Activated CD8-positive, alpha-beta T cell treated with anti-CD3 and anti-CD28 coated beads for 36 hours (primary cell): ENCODE results near the gene HNRNPU. TPM values are rescaled to one million over a fixed set of nuclear protein-coding genes. Genes with fewer than 3 reads are reported as not detected.

Experiments used
- ATAC-seq: fragments of 200-7000 bp; cut with Tn5 transposase; one replicate; pipeline ENCODE4 v1.10.0; 2021; ENCODE audit warnings: mild to moderate bottlenecking, moderate library complexity
- CTCF ChIA-PET: fragments of 350-600 bp; sonication (Branson Sonifier 250); formaldehyde crosslinking; loops from one replicate; lab custom pipeline; 2021; ENCODE audit warnings: antibody characterized with exemption; lab: Charles Lee
- POLR2A ChIA-PET: fragments of 350-600 bp; sonication (Branson Sonifier 250); formaldehyde crosslinking; loops from one replicate; lab custom pipeline; 2021; ENCODE audit warnings: antibody characterized with exemption; lab: Charles Lee
- DNase-seq: peaks from one replicate; pipeline ENCODE4 v3.0.0-alpha.2; 2020
- H3K27ac Mint-ChIP-seq: one replicate; pipeline ENCODE4 v1.8.0; 2021; ENCODE audit warnings: mild to moderate bottlenecking, mixed read lengths
- H3K27me3 Mint-ChIP-seq: one replicate; pipeline ENCODE4 v1.8.0; 2021; ENCODE audit warnings: mixed read lengths
- H3K36me3 Mint-ChIP-seq: one replicate; pipeline ENCODE4 v1.8.0; 2021; ENCODE audit warnings: low read depth, mixed read lengths
- H3K4me1 Mint-ChIP-seq: one replicate; pipeline ENCODE4 v1.8.0; 2021; ENCODE audit warnings: low read depth, mixed read lengths
- H3K4me3 Mint-ChIP-seq: one replicate; pipeline ENCODE4 v1.8.0; 2021; ENCODE audit warnings: mild to moderate bottlenecking, moderate library complexity, mixed read lengths
- H3K9me3 Mint-ChIP-seq: one replicate; pipeline ENCODE4 v1.8.0; 2021; ENCODE audit warnings: mixed read lengths
- intact Hi-C: fragments of 100-400 bp; cut with micrococcal nuclease; formaldehyde crosslinking; loops from one replicate; pipeline ENCODE4 v1.10.0; 2022
- total RNA-seq, 2 experiments: library from RNA; stranded (reverse); gene quantifications; one replicate each; pipeline ENCODE4 v1.2.3, GENCODE V29; 2021
- TF ChIP-seq, protein P1 (sequence below): fragments of 200-600 bp; IDR thresholded peaks from one replicate; pipeline ENCODE4 v1.8.0; 2022; ENCODE audit warnings: antibody characterized with exemption, mild to moderate bottlenecking

The HNRNPU gene
- total RNA-seq, 2 experiments from 2014 or later: 469 to 474 TPM

DNA sequence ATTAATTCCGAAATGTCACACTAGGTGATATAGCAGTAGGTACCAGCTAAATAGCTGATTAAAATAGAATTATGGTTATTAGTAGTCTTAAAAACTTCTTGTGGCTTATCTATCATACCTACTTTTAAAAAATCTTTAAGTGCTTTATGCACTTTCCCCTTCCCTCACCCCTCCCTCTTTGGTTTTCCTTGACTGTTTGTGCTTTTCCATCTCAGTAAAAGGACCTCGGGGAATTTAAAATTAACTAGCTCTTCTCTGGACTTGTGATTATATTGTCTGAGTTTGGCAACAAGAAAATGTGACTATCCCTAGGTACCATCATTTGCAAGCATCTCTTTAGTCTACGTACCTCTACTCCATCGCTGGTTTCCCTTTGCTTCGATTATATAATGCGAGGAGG is 17.7 kb downstream of the HNRNPU start:
- intact Hi-C loops: no loop called here
- ATAC-seq (no peak), DNase-seq (no peak)
- H3K36me3 Mint-ChIP-seq: peaks cover 83% of the 10 kb centered on the region
- H3K4me3 Mint-ChIP-seq: no peak overlapping the region
- TF ChIP-seq, protein P1, sequence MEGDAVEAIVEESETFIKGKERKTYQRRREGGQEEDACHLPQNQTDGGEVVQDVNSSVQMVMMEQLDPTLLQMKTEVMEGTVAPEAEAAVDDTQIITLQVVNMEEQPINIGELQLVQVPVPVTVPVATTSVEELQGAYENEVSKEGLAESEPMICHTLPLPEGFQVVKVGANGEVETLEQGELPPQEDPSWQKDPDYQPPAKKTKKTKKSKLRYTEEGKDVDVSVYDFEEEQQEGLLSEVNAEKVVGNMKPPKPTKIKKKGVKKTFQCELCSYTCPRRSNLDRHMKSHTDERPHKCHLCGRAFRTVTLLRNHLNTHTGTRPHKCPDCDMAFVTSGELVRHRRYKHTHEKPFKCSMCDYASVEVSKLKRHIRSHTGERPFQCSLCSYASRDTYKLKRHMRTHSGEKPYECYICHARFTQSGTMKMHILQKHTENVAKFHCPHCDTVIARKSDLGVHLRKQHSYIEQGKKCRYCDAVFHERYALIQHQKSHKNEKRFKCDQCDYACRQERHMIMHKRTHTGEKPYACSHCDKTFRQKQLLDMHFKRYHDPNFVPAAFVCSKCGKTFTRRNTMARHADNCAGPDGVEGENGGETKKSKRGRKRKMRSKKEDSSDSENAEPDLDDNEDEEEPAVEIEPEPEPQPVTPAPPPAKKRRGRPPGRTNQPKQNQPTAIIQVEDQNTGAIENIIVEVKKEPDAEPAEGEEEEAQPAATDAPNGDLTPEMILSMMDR: no peak
- no peaks in the 10 kb centered on the region for H3K27me3 Mint-ChIP-seq
- POLR2A ChIA-PET: interaction anchor here (16.7 to 20.0 kb wide), 2 partner anchors 6 to 9 kb away, joined by 554 read pairs; partner anchors contain the start of genes COX20 and HNRNPU
- no peaks in the 10 kb centered on the region for H3K9me3 Mint-ChIP-seq
- CTCF ChIA-PET: interaction anchor here (0.8 to 2.5 kb wide), 4 partner anchors 10 to 196 kb away, joined by 3 to 12 read pairs (median 5); partner anchors contain the start of gene COX20
- H3K4me1 Mint-ChIP-seq: peaks cover 71% of the 10 kb centered on the region
- H3K27ac Mint-ChIP-seq: peak overlapping the region; percentile 6

DNA sequence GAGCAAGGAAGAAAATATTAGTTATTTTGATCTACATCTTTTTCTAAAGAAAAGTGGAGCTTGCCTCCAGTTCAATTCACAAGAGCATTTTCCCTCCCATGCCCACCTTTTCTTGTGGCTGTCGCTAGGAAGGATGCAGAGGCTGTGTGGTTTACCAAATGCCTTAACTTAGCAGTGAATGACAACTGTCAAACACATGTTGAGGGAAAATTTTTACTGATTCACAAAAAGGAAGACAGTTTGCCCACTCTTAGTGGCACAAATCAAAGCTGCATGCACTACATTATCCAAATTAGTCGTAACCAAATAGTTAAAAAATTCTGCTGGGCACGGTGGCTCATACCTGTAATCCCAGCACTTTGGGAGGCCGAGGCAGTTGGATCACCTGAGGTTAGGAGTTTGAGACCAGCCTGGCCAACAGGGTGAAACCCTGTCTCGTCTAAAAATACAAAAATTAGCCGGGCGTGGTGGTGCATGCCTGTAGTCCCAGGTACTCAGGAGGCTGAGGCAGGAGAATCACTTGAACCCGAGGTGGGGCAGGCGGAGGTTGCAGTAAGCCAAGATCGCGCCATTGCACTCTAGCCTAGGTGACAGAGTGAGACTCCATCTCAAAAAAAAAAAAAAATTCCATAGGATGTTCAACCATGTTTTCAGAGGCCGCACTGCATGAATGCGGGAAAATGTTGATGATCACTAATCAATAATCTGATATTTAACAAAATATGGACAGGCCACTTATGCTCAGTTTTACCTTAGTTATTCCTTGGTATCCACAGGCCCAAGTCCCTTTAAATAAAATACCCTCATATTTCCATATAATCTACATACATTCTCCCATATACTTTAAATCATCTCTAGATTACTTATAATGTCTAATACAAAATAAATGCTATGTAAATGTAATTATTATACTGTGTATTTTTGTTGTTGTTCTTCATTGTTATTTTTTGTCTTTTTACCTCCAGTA is 19.9 kb downstream of the HNRNPU start:
- ATAC-seq (no peak), DNase-seq (no peak)
- intact Hi-C loops: no loop called here
- H3K4me3 Mint-ChIP-seq: no peak overlapping the region
- no peaks in the 10 kb centered on the region for H3K27me3 Mint-ChIP-seq
- CTCF ChIA-PET: interaction anchor here (1.1 to 1.2 kb wide), 2 partner anchors 14 to 18 kb away, joined by 3 to 5 read pairs; no protein-coding TSS in a partner anchor
- H3K27ac Mint-ChIP-seq: peak overlapping the region; percentile 73
- no peaks in the 10 kb centered on the region for H3K9me3 Mint-ChIP-seq
- H3K4me1 Mint-ChIP-seq: peaks cover 72% of the 10 kb centered on the region
- peaks cover 82% of the 10 kb centered on the region for H3K36me3 Mint-ChIP-seq
- POLR2A ChIA-PET: interaction anchor here (0.7 to 16.7 kb wide), 3 partner anchors 10 to 202 kb away, joined by 3 to 554 read pairs (median 24); partner anchors contain the start of genes COX20 and HNRNPU
- TF ChIP-seq, protein P1: no peak

DNA sequence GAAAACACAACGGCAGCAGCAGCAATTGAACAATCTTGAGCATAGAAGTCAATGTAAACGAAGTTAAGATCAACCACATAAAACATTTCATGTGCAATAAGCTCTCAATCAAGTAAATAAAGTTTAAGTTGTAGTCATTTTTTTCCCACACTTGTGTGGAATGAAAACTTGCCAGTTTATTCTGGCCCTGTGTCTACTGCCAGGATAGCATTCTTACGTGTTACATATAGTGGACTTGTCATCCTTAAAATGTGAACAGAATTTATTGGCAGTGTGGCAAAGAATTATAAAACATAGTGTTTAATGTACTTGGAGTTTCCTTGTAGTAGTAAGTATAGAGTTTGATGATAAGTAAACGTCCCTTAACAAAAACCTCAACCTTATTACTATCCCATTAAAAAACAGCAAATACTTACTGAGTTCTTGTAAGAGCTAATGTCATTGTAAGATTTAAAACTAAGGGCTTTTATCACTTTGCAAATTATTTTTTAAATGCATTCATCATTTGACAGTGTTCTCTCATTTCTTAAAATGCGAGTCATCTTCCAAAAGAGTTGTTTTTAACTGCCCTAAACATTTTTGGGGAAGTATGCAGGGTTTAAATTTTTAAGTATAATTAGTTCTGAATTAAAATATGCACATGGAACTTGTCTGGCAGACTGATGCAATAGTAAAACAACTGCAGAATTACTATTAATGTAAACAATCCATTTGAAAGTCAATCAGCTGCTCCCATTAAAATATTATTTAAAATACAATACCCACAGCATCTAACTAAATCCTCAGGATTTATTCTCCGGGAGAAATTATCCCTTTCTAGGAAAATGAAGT is 21.0 kb downstream of the HNRNPU start:
- Mint-ChIP-seq H3K4me1 (peaks cover 76% of the 10 kb centered on the region), H3K27me3 (no peaks in the 10 kb centered on the region), H3K4me3 (no peak overlapping the region), H3K9me3 (no peaks in the 10 kb centered on the region), H3K36me3 (peaks cover 83% of the 10 kb centered on the region), H3K27ac (peak overlapping the region; percentile 63)
- DNase-seq (no peak), ATAC-seq (no peak)
- intact Hi-C loops: no loop called here
- ChIA-PET POLR2A (interaction anchor here (3.1 to 16.7 kb wide), 2 partner anchors 9 to 12 kb away, joined by 24 to 554 read pairs; partner anchors contain the start of genes COX20 and HNRNPU), CTCF (interaction anchor here (1.1 to 1.2 kb wide), 2 partner anchors 13 to 19 kb away, joined by 3 to 5 read pairs; no protein-coding TSS in a partner anchor)
- TF ChIP-seq, protein P1: no peak

DNA sequence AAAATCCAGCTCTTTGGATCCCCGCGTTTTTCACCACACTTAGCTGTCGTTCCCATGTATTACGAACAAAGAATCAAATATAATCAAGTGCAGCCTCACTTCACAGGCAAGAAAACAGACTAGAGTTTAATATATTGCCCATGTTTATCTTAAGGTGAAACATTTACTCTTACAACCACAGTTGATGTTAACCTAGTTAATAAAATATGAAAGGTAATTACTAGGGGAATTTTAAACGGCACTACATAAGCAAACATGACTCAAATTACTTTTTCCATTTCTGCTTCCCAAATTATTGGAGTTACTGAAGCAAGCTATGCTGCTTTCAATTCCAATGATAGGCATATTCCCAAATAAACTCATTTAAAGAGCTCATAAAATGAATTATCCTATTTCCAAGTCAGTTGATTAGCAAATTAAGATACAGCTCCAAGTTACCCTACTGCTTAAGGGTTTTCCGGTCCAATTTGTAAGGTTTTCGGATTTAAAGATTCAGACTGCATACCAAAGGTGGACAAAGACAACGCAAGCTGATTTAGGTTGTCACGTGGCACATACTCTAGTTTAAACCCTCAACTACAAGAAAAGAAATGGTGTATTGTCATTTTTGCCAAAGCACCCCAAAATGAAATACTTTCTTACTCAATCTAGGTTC is 22.9 kb downstream of the HNRNPU start:
- CTCF ChIA-PET: interaction anchor here (0.7 to 1.3 kb wide), 3 partner anchors 9 to 201 kb away, joined by 3 to 4 read pairs (median 4); no protein-coding TSS in a partner anchor
- DNase-seq: no peak
- ATAC-seq: no peak
- no peaks in the 10 kb centered on the region for H3K9me3 Mint-ChIP-seq
- H3K27ac Mint-ChIP-seq: peak overlapping the region; percentile 49
- H3K4me1 Mint-ChIP-seq: peaks cover 76% of the 10 kb centered on the region
- H3K36me3 Mint-ChIP-seq: peaks cover 84% of the 10 kb centered on the region
- H3K27me3 Mint-ChIP-seq: no peaks in the 10 kb centered on the region
- POLR2A ChIA-PET: interaction anchor here (16.7 kb wide), 1 partner anchor 14 kb away, joined by 554 read pairs; the partner anchor contains the start of gene HNRNPU
- intact Hi-C loops: no loop called here
- TF ChIP-seq, protein P1: no peak
- H3K4me3 Mint-ChIP-seq: no peak overlapping the region
